GM18867 (cell line): ENCODE measurements around the gene RABGEF1.
"Not testable (repeated sequence)": the region's sequence is repeated elsewhere in the genome, so short reads cannot be mapped to it uniquely, and the experiment has no call there.

Source experiments
- ATAC-seq: cut with Tn5 transposase; IDR thresholded peaks from one replicate; pipeline ENCODE4 v1.9.1; 2021; ENCODE audit warnings: mild to moderate bottlenecking, moderate library complexity; ENCODE audit not compliant: unreplicated experiment

The RABGEF1 gene

GRCh38 chr7:66740302-66740979, at the start of gene RABGEF1:
TSS of gene RABGEF1 (plus strand) at chr7:66740733. CDS start at chr7:66771900, 31,167 bp downstream.
- peak; percentile 83 for ATAC-seq

- no peak for ATAC-seq
These were observed 47.2 kb upstream of the RABGEF1 start for GRCh38 chr7:66693331-66693730.

GRCh38 chr7:66694286-66694685, 46.2 kb upstream of the RABGEF1 start:
- no peak for ATAC-seq

- not testable (repeated sequence) for ATAC-seq
These were observed 45.1 kb upstream of the RABGEF1 start for GRCh38 chr7:66695417-66695816.

GRCh38 chr7:66696134-66696533, 44.4 kb upstream of the RABGEF1 start:
- not testable (repeated sequence) for ATAC-seq

- no peak for ATAC-seq
These were observed 43.8 kb upstream of the RABGEF1 start for GRCh38 chr7:66696774-66697191.

GRCh38 chr7:66697449-66698438, 42.8 kb upstream of the RABGEF1 start:
- no peak for ATAC-seq

- ATAC-seq = no peak
These were observed 41.8 kb upstream of the RABGEF1 start for GRCh38 chr7:66698652-66699205.

- no peak for ATAC-seq
These were observed 40.5 kb upstream of the RABGEF1 start for GRCh38 chr7:66699998-66700397.

GRCh38 chr7:66700633-66701131, 39.9 kb upstream of the RABGEF1 start:
- no peak for ATAC-seq

- ATAC-seq = no peak
These were observed 32.7 kb upstream of the RABGEF1 start for GRCh38 chr7:66707825-66708224.

- ATAC-seq = not testable (repeated sequence)
These were observed 29.8 kb upstream of the RABGEF1 start for GRCh38 chr7:66710752-66711151.

- no peak for ATAC-seq
These were observed 26.8 kb upstream of the RABGEF1 start for GRCh38 chr7:66713687-66714086.

- ATAC-seq = not testable (repeated sequence)
These were observed 23.9 kb upstream of the RABGEF1 start for GRCh38 chr7:66716634-66717033.

- no peak for ATAC-seq
These were observed 20.0 kb upstream of the RABGEF1 start for GRCh38 chr7:66720561-66720960.

- ATAC-seq = no peak
These were observed 14.7 kb upstream of the RABGEF1 start for GRCh38 chr7:66725843-66726242.

- no peak for ATAC-seq
These were observed 13.5 kb upstream of the RABGEF1 start for GRCh38 chr7:66727058-66727457.

- ATAC-seq = no peak
These were observed 12.0 kb upstream of the RABGEF1 start for GRCh38 chr7:66728571-66728970.

- no peak for ATAC-seq
These were observed 11.3 kb upstream of the RABGEF1 start for GRCh38 chr7:66729274-66729673.

- ATAC-seq = peak; percentile 19
These were observed 8.5 kb upstream of the RABGEF1 start for GRCh38 chr7:66731986-66732385.

- peak; percentile 67 for ATAC-seq
These were observed 8.1 kb upstream of the RABGEF1 start for GRCh38 chr7:66732439-66732838.
